Astrocyte (in vitro differentiated cells and primary cell): Measurements from ENCODE around the gene JPT2.

Source experiments
- CTCF ChIP-seq: IDR thresholded peaks from 2 replicates; pipeline ENCODE4 v1.5.1; 2011; ENCODE audit warnings: low read depth, mild to moderate bottlenecking, inconsistent platforms, low read length, moderate library complexity; ENCODE audit not compliant: insufficient read depth
- EZH2 ChIP-seq: IDR thresholded peaks from 2 replicates; pipeline ENCODE4 v1.6.1; 2012; ENCODE audit warnings: mild to moderate bottlenecking, low read length, inconsistent platforms; ENCODE audit not compliant: insufficient read depth

DNA sequence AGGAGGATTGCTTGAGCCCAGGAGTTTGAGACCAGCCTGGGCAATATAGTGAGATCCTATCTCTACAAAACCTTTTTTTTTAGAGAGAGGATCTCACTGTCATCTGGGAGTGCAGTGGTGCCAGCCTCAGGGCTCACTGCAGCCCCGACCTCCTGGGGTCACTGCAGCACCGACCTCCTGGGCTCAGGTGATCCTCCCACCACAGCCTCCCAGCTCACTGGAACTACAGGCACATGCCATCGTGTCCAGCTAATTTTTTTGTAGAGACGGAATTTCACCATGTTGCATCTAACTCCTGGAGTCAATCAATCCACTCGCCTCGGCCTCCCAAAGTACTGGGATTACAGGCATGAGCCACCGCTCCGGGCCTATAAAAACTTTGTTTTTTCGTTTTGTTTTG, 43.3 kb downstream of the JPT2 start:
- no peak for TF ChIP-seq CTCF
- TF ChIP-seq EZH2: no peak
